Neural crest cell (in vitro differentiated cells): Measurements from ENCODE around the gene PERCC1. TPM values are rescaled to one million over a fixed set of nuclear protein-coding genes. Genes with fewer than 3 reads are reported as not detected.

Experiments
- DNase-seq: peaks from one replicate; pipeline ENCODE4 v3.0.0; 2021; ENCODE audit warnings: low read depth, mixed read lengths, low spot score
- H3K27ac Mint-ChIP-seq: one replicate; pipeline ENCODE4 v1.8.0; 2021; ENCODE audit warnings: mild to moderate bottlenecking, mixed read lengths; ENCODE audit not compliant: unreplicated experiment
- H3K27me3 Mint-ChIP-seq: 2 replicates; pipeline ENCODE4 v1.8.0; 2021; ENCODE audit warnings: low read depth, mild to moderate bottlenecking, mixed read lengths
- H3K36me3 Mint-ChIP-seq: 2 replicates; pipeline ENCODE4 v1.8.0; 2021; ENCODE audit warnings: low read depth, mild to moderate bottlenecking, mixed read lengths
- H3K4me1 Mint-ChIP-seq: 2 replicates; pipeline ENCODE4 v1.8.0; 2021; ENCODE audit warnings: mixed read lengths
- H3K4me3 Mint-ChIP-seq: one replicate; pipeline ENCODE4 v1.8.0; 2021; ENCODE audit warnings: mild to moderate bottlenecking, mixed read lengths
- H3K9me3 Mint-ChIP-seq: 2 replicates; pipeline ENCODE4 v1.8.0; 2021; ENCODE audit warnings: mixed read lengths
- CTCF ChIP-seq: fragments of 200-600 bp; sonication (generic); conservative IDR thresholded peaks from 2 replicates; pipeline ENCODE4 v1.5.0; 2021; ENCODE audit warnings: antibody characterized with exemption, mild to moderate bottlenecking
- total RNA-seq: library from RNA; stranded (reverse); gene quantifications from 2 replicates; pipeline ENCODE4 v1.2.1, GENCODE V29; 2021

PERCC1 gene
- total RNA-seq, 1 donor from 2014 or later: not detected

- H3K9me3 Mint-ChIP-seq: no peaks in the 10 kb centered on the region
- TF ChIP-seq CTCF: no peak
These were observed 29.1 kb upstream of the PERCC1 start for GRCh38 chr16:1401758-1402154.

GRCh38 chr16:1403036-1403435 is 27.8 kb upstream of the PERCC1 start:
- no peaks in the 10 kb centered on the region for H3K9me3 Mint-ChIP-seq
- H3K27me3 Mint-ChIP-seq: no peaks in the 10 kb centered on the region
- no peak overlapping the region for H3K27ac Mint-ChIP-seq
- H3K4me3 Mint-ChIP-seq: no peak overlapping the region
- TF ChIP-seq CTCF: no peak
- no peaks in the 10 kb centered on the region for H3K36me3 Mint-ChIP-seq
- H3K4me1 Mint-ChIP-seq: peaks cover 3% of the 10 kb centered on the region
- DNase-seq: no peak

More at GRCh38 chr16:1401758-1402154, 29.1 kb upstream of the PERCC1 start:
- H3K27ac Mint-ChIP-seq: no peak overlapping the region
- H3K4me1 Mint-ChIP-seq: no peaks in the 10 kb centered on the region
- H3K27me3 Mint-ChIP-seq: no peaks in the 10 kb centered on the region
- no peak overlapping the region for H3K4me3 Mint-ChIP-seq
- H3K36me3 Mint-ChIP-seq: no peaks in the 10 kb centered on the region
- no peak for DNase-seq

GRCh38 chr16:1403733-1404132 is 27.1 kb upstream of the PERCC1 start:
- Mint-ChIP-seq H3K4me1 (peaks cover 3% of the 10 kb centered on the region), H3K27me3 (no peaks in the 10 kb centered on the region), H3K27ac (no peak overlapping the region), H3K36me3 (no peaks in the 10 kb centered on the region), H3K4me3 (no peak overlapping the region), H3K9me3 (no peaks in the 10 kb centered on the region)
- no peak for TF ChIP-seq CTCF
- no peak for DNase-seq

- no peaks in the 10 kb centered on the region for H3K27me3 Mint-ChIP-seq
- no peaks in the 10 kb centered on the region for H3K36me3 Mint-ChIP-seq
- H3K9me3 Mint-ChIP-seq: no peaks in the 10 kb centered on the region
- peaks cover 9% of the 10 kb centered on the region for H3K4me1 Mint-ChIP-seq
- peak overlapping the region; percentile 78 for H3K27ac Mint-ChIP-seq
- H3K4me3 Mint-ChIP-seq: peak overlapping the region; percentile 87
- DNase-seq: no peak
- no peak for TF ChIP-seq CTCF
These were observed 23.1 kb upstream of the PERCC1 start for GRCh38 chr16:1407753-1408152.

GRCh38 chr16:1408171-1408837 is 22.6 kb upstream of the PERCC1 start:
- Mint-ChIP-seq H3K27me3 (no peaks in the 10 kb centered on the region), H3K4me1 (peaks cover 9% of the 10 kb centered on the region), H3K27ac (no peak overlapping the region), H3K36me3 (no peaks in the 10 kb centered on the region), H3K9me3 (no peaks in the 10 kb centered on the region), H3K4me3 (peak overlapping the region; percentile 87)
- DNase-seq: peak; percentile 95
- no peak for TF ChIP-seq CTCF
